Adrenal gland (tissue), 12 donors: ENCODE results near the gene POLK. TPM values are rescaled to one million over a fixed set of nuclear protein-coding genes. Genes with fewer than 3 reads are reported as not detected.
"Not testable (repeated sequence)": the region's sequence is repeated elsewhere in the genome, so short reads cannot be mapped to it uniquely, and the experiment has no call there.

ENCODE experiments used
- DNase-seq, 7 donors: peaks; one replicate each; pipeline ENCODE4 v3.0.0-alpha.2; 2019 to 2020
- H3K27ac ChIP-seq, 5 donors: fragments of 200-600 bp; sonication (generic) in 4 of 5; 1 replicate in 3 of 5; 2 replicates in 2 of 5; pipeline versions ENCODE4 v1.5.1 to v1.8.0; 2016 to 2020; ENCODE audit warnings: mild to moderate bottlenecking in 1 of 5
- H3K27me3 ChIP-seq: fragments of 200-600 bp; 2 replicates; pipeline ENCODE4 v1.8.0; 2021
- H3K36me3 ChIP-seq, 2 donors: fragments of 200-600 bp; replicated peaks in 1 of 2; 1 replicate in 1 of 2; 2 replicates in 1 of 2; pipeline versions ENCODE4 v1.5.1 to v1.8.0; 2018 to 2022
- H3K4me1 ChIP-seq, 2 donors: fragments of 200-600 bp; replicated peaks in 1 of 2; 1 replicate in 1 of 2; 2 replicates in 1 of 2; pipeline versions ENCODE4 v1.5.1 to v1.8.0; 2018 to 2021
- H3K4me3 ChIP-seq, 4 donors: fragments of 200-600 bp; sonication (generic) in 3 of 4; one replicate each; pipeline ENCODE4 v1.5.1; 2016 to 2018
- H3K9me3 ChIP-seq, 3 donors: fragments of 200-600 bp; sonication (generic) in 1 of 3; replicated peaks in 1 of 3; 1 replicate in 2 of 3; 2 replicates in 1 of 3; pipeline versions ENCODE4 v1.5.1 to v1.8.0; 2016 to 2021
- CTCF ChIP-seq, 6 experiments: fragments of 450-650 bp in 4 of 6; fragments of 200-600 bp in 2 of 6; sonication (generic) in 1 of 6; IDR thresholded peaks; 1 replicate in 5 of 6; 2 replicates in 1 of 6; pipeline versions ENCODE4 v1.5.1 to v1.8.0; 2016 to 2021; ENCODE audit warnings: antibody characterized with exemption in 6 of 6, mild to moderate bottlenecking in 2 of 6, moderate library complexity in 1 of 6
- POLR2A ChIP-seq, 2 donors: fragments of 450-650 bp; IDR thresholded peaks; one replicate each; pipeline ENCODE4 v1.6.1; 2017; ENCODE audit warnings: antibody characterized with exemption in 2 of 2, mild to moderate bottlenecking in 2 of 2, moderate library complexity in 1 of 2
- WGBS, 4 donors: extraction: QIAGEN DNeasy Blood & Tissue Kit in 2 of 4; methylation state at CpG; one replicate each; pipeline versions ENCODE4 v1.1.5 to v1.1.7; 2013 to 2017; 5-methylcytosine and 5-hydroxymethylcytosine counted together
- intact Hi-C, 2 donors: fragments of 100-400 bp; cut with DNase I; formaldehyde crosslinking; loops; one replicate each; pipeline versions ENCODE4 v1.14.1 to v1.15.0; 2022 to 2023
- polyA plus RNA-seq, 3 donors: library from polyadenylated mRNA; stranded (reverse); fragments of 200-250 nt in 2 of 3; fragments of 350-450 nt in 1 of 3; fragmentation: Illumina TruSeq in 1 of 3; extraction: RNeasy Lipid Tissue Mini Kit (QIAGEN cat#74804) in 1 of 3; gene quantifications; one replicate each; pipeline ENCODE4 v1.2.3, GENCODE V29; 2013 to 2014
- total RNA-seq, 9 donors: library from RNA; depleted of rRNA in 4 of 9; stranded (reverse); fragments of >200 nt in 4 of 9; fragments of 120-200 nt in 1 of 9; fragmentation: NEBNext Ultra II Directional in 1 of 9; extraction: Animal tissue kit (Norgen Biotek cat#: 25700) in 1 of 9; gene quantifications; one replicate each; pipeline versions ENCODE4 v1.1.0 to v1.2.4, GENCODE V29; 2013 to 2023
- donor health status: healthy with polysubstance abuse.
- donor health status: Bipolar disorder and iron deficiency.
- donor health status: DM: yes; HTN: yes; CAD: no.
- donor health status: DM: no; HTN: no; CAD: no.
- donor health status: DM: no; HTN: no; CAD: no.
- donor health status: DM: yes; HTN: yes; CAD: no.

Gene POLK
- total and polyA plus RNA-seq, 12 donors: 6.9 to 63.6 (median 36.5) TPM

- DNase-seq: no peak
- peaks cover 0 to 4% of the 10 kb centered on the region in 2 donors for H3K36me3 ChIP-seq
- no peaks in the 10 kb centered on the region for H3K4me1 ChIP-seq
- no peak overlapping the region for H3K4me3 ChIP-seq
- no peaks in the 10 kb centered on the region for H3K9me3 ChIP-seq
- intact Hi-C loops: no loop called here
- WGBS, 4 donors: 90 to 100% (median 100%) methylated on average over 1 of the region's 1 CpG
- H3K27ac ChIP-seq: no peak overlapping the region
- no peaks in the 10 kb centered on the region for H3K27me3 ChIP-seq
- no peak for TF ChIP-seq CTCF (IDR thresholded peaks at IDR 0.05)
- no peak for TF ChIP-seq POLR2A (IDR thresholded peaks at IDR 0.05)
Observed at GRCh38 chr5:75601567-75601966, 89.9 kb downstream of the POLK start.

GRCh38 chr5:75601996-75602395 lies 90.3 kb downstream of the POLK start:
- Histone ChIP-seq H3K9me3 (no peaks in the 10 kb centered on the region), H3K27ac (no peak overlapping the region), H3K36me3 (peaks cover 0 to 4% of the 10 kb centered on the region in 2 donors), H3K27me3 (no peaks in the 10 kb centered on the region), H3K4me1 (no peaks in the 10 kb centered on the region), H3K4me3 (no peak overlapping the region)
- 75 to 92% (median 91%) methylated on average over 2 to 3 of the region's 3 CpGs for WGBS, 4 donors
- intact Hi-C loops: no loop called here
- no peak for TF ChIP-seq POLR2A (IDR thresholded peaks at IDR 0.05)
- TF ChIP-seq CTCF (IDR thresholded peaks at IDR 0.05): no peak
- no peak for DNase-seq

GRCh38 chr5:75603371-75603770 lies 91.7 kb downstream of the POLK start:
- Histone ChIP-seq H3K4me3 (no peak overlapping the region), H3K4me1 (no peaks in the 10 kb centered on the region), H3K9me3 (no peaks in the 10 kb centered on the region), H3K27ac (no peak overlapping the region), H3K36me3 (peaks cover 0 to 4% of the 10 kb centered on the region in 2 donors), H3K27me3 (no peaks in the 10 kb centered on the region)
- DNase-seq: no peak
- no peak for TF ChIP-seq CTCF (IDR thresholded peaks at IDR 0.05)
- no peak for TF ChIP-seq POLR2A (IDR thresholded peaks at IDR 0.05)
- intact Hi-C loops: no loop called here

GRCh38 chr5:75603821-75604220 lies 92.1 kb downstream of the POLK start:
- Histone ChIP-seq H3K9me3 (no peaks in the 10 kb centered on the region), H3K27ac (no peak overlapping the region), H3K27me3 (no peaks in the 10 kb centered on the region), H3K36me3 (peaks cover 0 to 4% of the 10 kb centered on the region in 2 donors), H3K4me3 (no peak overlapping the region), H3K4me1 (no peaks in the 10 kb centered on the region)
- intact Hi-C loops: no loop called here
- 80 to 91% (median 84%) methylated on average over 2 of the region's 2 CpGs for WGBS, 4 donors
- DNase-seq: no peak
- TF ChIP-seq CTCF (IDR thresholded peaks at IDR 0.05) (no peak), POLR2A (IDR thresholded peaks at IDR 0.05) (no peak)

- H3K36me3 ChIP-seq, H3K27me3 ChIP-seq, H3K27ac ChIP-seq, H3K9me3 ChIP-seq, H3K4me1 ChIP-seq, H3K4me3 ChIP-seq, intact Hi-C loops, DNase-seq: not testable (repeated sequence)
- 77 to 90% (median 85%) methylated on average over 5 of the region's 5 CpGs for WGBS, 4 donors
Observed at GRCh38 chr5:75607341-75607740, 95.7 kb downstream of the POLK start.
